HEK293 (cell line): Measurements from ENCODE around the gene HSH2D.

Source experiments
- CTCF ChIA-PET: fragments of 350-600 bp; formaldehyde crosslinking; extraction: SDS; loops from one replicate; lab custom pipeline; 2021; ENCODE audit warnings: antibody characterized with exemption; lab: Yijun Ruan, JAX
- POLR2A ChIA-PET: fragments of 300-600 bp; formaldehyde crosslinking; extraction: SDS; loops from one replicate; lab custom pipeline; 2020; ENCODE audit warnings: antibody characterized with exemption, inconsistent platforms; lab: Yijun Ruan, JAX
- H3K27ac ChIP-seq: fragments of 200-500 bp; sonication (Bioruptor generic); 2 replicates; pipeline ENCODE4 v1.5.1; 2014; ENCODE audit warnings: low read depth, low read length, control low read depth, inconsistent platforms; ENCODE audit errors: extremely low read depth
- H3K36me3 ChIP-seq, 2 experiments: fragments of 200-500 bp in 1 of 2; sonication (Bioruptor generic) in 1 of 2; 1 replicate in 1 of 2; 2 replicates in 1 of 2; pipeline ENCODE4 v1.5.1; 2014 to 2017; ENCODE audit warnings: inconsistent platforms in 2 of 2, low read length in 2 of 2; ENCODE audit not compliant: control insufficient read depth in 2 of 2, insufficient read depth in 1 of 2
- H3K4me1 ChIP-seq: fragments of 200-500 bp; sonication (Bioruptor generic); 2 replicates; pipeline ENCODE4 v1.5.1; 2014; ENCODE audit warnings: mild to moderate bottlenecking, low read length, inconsistent platforms; ENCODE audit not compliant: control insufficient read depth, insufficient read depth
- H3K4me3 ChIP-seq: 2 replicates; pipeline ENCODE4 v1.5.1; 2011; ENCODE audit warnings: low read depth, mild to moderate bottlenecking, control low read depth, low read length, moderate library complexity
- H3K9me3 ChIP-seq: fragments of 200-500 bp; sonication (Bioruptor generic); 2 replicates; pipeline ENCODE4 v1.5.1; 2014; ENCODE audit warnings: low read depth, low read length, inconsistent platforms; ENCODE audit not compliant: control insufficient read depth, insufficient read depth
- GLIS1 ChIP-seq: fragments of 450-650 bp; formaldehyde crosslinking; IDR thresholded peaks from 2 replicates; pipeline ENCODE4 v1.5.1; 2016; ENCODE audit warnings: missing biosample characterization, missing genetic modification characterization
- IKZF3 ChIP-seq: fragments of 450-650 bp; IDR thresholded peaks from 2 replicates; pipeline ENCODE4 v1.5.0; 2018; ENCODE audit warnings: missing biosample characterization, mild to moderate bottlenecking, missing genetic modification characterization, moderate library complexity
- PRDM1 ChIP-seq: fragments of 450-650 bp; formaldehyde crosslinking; IDR thresholded peaks from 2 replicates; pipeline ENCODE4; 2016; ENCODE audit warnings: missing biosample characterization, missing genetic modification characterization
- REPIN1 ChIP-seq: fragments of 450-650 bp; formaldehyde crosslinking; IDR thresholded peaks from 2 replicates; pipeline ENCODE4 v1.5.1; 2017; ENCODE audit warnings: missing biosample characterization, missing genetic modification characterization, low read depth
- SCRT1 ChIP-seq: fragments of 450-650 bp; formaldehyde crosslinking; IDR thresholded peaks from 2 replicates; pipeline ENCODE4 v1.5.1; 2016; ENCODE audit warnings: missing biosample characterization, missing genetic modification characterization, borderline replicate concordance
- SP2 ChIP-seq: fragments of 450-650 bp; formaldehyde crosslinking; IDR thresholded peaks from 2 replicates; pipeline ENCODE4 v1.5.1; 2016; ENCODE audit warnings: missing biosample characterization, missing genetic modification characterization
- SP7 ChIP-seq: fragments of 450-650 bp; formaldehyde crosslinking; IDR thresholded peaks from 2 replicates; pipeline ENCODE4 v1.5.1; 2016; ENCODE audit warnings: missing biosample characterization, missing genetic modification characterization
- WT1 ChIP-seq: fragments of 450-650 bp; formaldehyde crosslinking; IDR thresholded peaks from 2 replicates; pipeline ENCODE4 v1.5.1; 2016; ENCODE audit warnings: missing biosample characterization, missing genetic modification characterization
- ZBTB20 ChIP-seq: fragments of 450-650 bp; formaldehyde crosslinking; IDR thresholded peaks from 2 replicates; pipeline ENCODE4 v1.5.1; 2016; ENCODE audit warnings: missing biosample characterization, missing genetic modification characterization
- ZIC2 ChIP-seq: fragments of 450-650 bp; formaldehyde crosslinking; IDR thresholded peaks from 2 replicates; pipeline ENCODE4 v1.5.1; 2016; ENCODE audit warnings: missing biosample characterization, missing genetic modification characterization
- ZNF16 ChIP-seq: fragments of 450-650 bp; formaldehyde crosslinking; IDR thresholded peaks from 2 replicates; pipeline ENCODE4 v1.5.1; 2016; ENCODE audit warnings: low read depth, missing biosample characterization, missing genetic modification characterization
- ZNF2 ChIP-seq: fragments of 450-650 bp; formaldehyde crosslinking; IDR thresholded peaks from 2 replicates; pipeline ENCODE4 v1.5.1; 2016; ENCODE audit warnings: missing biosample characterization, missing genetic modification characterization
- ZNF221 ChIP-seq: fragments of 450-650 bp; formaldehyde crosslinking; IDR thresholded peaks from 2 replicates; pipeline ENCODE4 v1.5.1; 2017; ENCODE audit warnings: missing biosample characterization, missing genetic modification characterization, borderline replicate concordance
- ZNF292 ChIP-seq: fragments of 450-650 bp; formaldehyde crosslinking; IDR thresholded peaks from 2 replicates; pipeline ENCODE4 v1.5.1; 2016; ENCODE audit warnings: low read depth, missing biosample characterization, missing genetic modification characterization, borderline replicate concordance
- ZNF354C ChIP-seq: fragments of 450-650 bp; formaldehyde crosslinking; IDR thresholded peaks from 2 replicates; pipeline ENCODE4 v1.5.1; 2016; ENCODE audit warnings: missing biosample characterization, missing genetic modification characterization, low read depth, borderline replicate concordance
- ZNF366 ChIP-seq: fragments of 450-650 bp; formaldehyde crosslinking; conservative IDR thresholded peaks from 2 replicates; pipeline ENCODE4 v1.5.1; 2016; ENCODE audit warnings: missing biosample characterization, missing genetic modification characterization
- ZNF530 ChIP-seq: fragments of 450-650 bp; formaldehyde crosslinking; IDR thresholded peaks from 2 replicates; pipeline ENCODE4 v1.5.1; 2016; ENCODE audit warnings: low read depth, missing biosample characterization, missing genetic modification characterization
- ZNF596 ChIP-seq: fragments of 450-650 bp; IDR thresholded peaks from 2 replicates; pipeline ENCODE4 v1.5.0; 2018; ENCODE audit warnings: missing biosample characterization, mild to moderate bottlenecking, missing genetic modification characterization, moderate library complexity
- ZNF600 ChIP-seq: fragments of 450-650 bp; formaldehyde crosslinking; IDR thresholded peaks from 2 replicates; pipeline ENCODE4 v1.5.1; 2016; ENCODE audit warnings: missing biosample characterization, missing genetic modification characterization
- ZNF626 ChIP-seq: fragments of 450-650 bp; sonication (Bioruptor Pico); formaldehyde crosslinking; IDR thresholded peaks from 2 replicates; pipeline ENCODE4 v1.5.1; 2018; ENCODE audit warnings: missing biosample characterization, missing genetic modification characterization, inconsistent platforms
- ZNF658 ChIP-seq: fragments of 450-650 bp; formaldehyde crosslinking; IDR thresholded peaks from 2 replicates; pipeline ENCODE4; 2016; ENCODE audit warnings: missing biosample characterization, missing genetic modification characterization
- TF ChIP-seq, protein P1 (sequence below): fragments of 450-650 bp; formaldehyde crosslinking; IDR thresholded peaks from 2 replicates; pipeline ENCODE4 v1.5.1; 2016; ENCODE audit warnings: missing biosample characterization, missing genetic modification characterization
- TF ChIP-seq, protein P2 (sequence below): fragments of 450-650 bp; formaldehyde crosslinking; IDR thresholded peaks from 2 replicates; pipeline ENCODE4 v1.5.1; 2016; ENCODE audit warnings: missing biosample characterization, missing genetic modification characterization
- TF ChIP-seq, protein P3 (sequence below): fragments of 450-650 bp; formaldehyde crosslinking; IDR thresholded peaks from 2 replicates; pipeline ENCODE4 v1.5.1; 2016; ENCODE audit warnings: missing biosample characterization, missing genetic modification characterization
- TF ChIP-seq, protein P4 (sequence below): fragments of 450-650 bp; formaldehyde crosslinking; IDR thresholded peaks from 2 replicates; pipeline ENCODE4 v1.5.1; 2016; ENCODE audit warnings: missing biosample characterization, missing genetic modification characterization

Gene HSH2D

DNA sequence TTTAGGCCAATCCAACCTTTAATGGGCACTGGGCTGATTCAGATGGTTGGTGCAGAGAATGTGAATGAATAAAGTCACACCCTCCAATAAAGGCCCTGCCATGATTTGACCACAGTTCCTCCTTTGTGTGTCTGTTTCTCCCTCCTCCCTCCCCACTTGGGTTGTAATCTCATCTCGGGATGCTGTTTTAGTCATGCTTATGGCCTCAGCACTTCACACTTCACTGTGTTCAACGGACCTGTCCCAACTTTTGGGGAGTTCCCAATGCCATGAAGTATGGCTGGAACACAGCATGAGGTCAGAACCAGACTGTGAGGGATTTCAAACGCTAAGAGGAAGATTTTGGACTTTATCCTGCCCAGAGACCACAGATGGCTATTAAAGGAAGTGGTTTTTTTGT is 37.4 kb upstream of the HSH2D start:
- H3K27ac ChIP-seq, result no peak overlapping the region
- H3K36me3 ChIP-seq, result peaks cover 9 to 26% of the 10 kb centered on the region in 2 experiments
- H3K9me3 ChIP-seq, result no peaks in the 10 kb centered on the region
- no peak overlapping the region for H3K4me3 ChIP-seq
- TF ChIP-seq ZNF354C (tag by site-specific recombination) (no peak), PRDM1 (no peak), ZNF596 (tag by site-specific recombination) (no peak), ZNF2 (tag by site-specific recombination) (no peak), ZNF16 (no peak), IKZF3 (0 out of 2 replicates have a peak, but pooled peaks have one; percentile 23), ZNF366 (tag by site-specific recombination) (no peak), ZNF658 (tag by site-specific recombination) (no peak), GLIS1 (tag by site-specific recombination) (peak; percentile 38; the same call in 1 of the 2 replicates), WT1 (tag by site-specific recombination) (peak; percentile 77), ZIC2 (tag by site-specific recombination) (peak; percentile 66), SP2 (tag by site-specific recombination) (peak; percentile 43), ZNF626 (no peak), ZNF600 (tag by site-specific recombination) (peak; percentile 69), SCRT1 (tag by site-specific recombination) (no peak), SP7 (tag by site-specific recombination) (peak; percentile 45), ZNF530 (tag by site-specific recombination) (no peak), ZNF221 (tag by site-specific recombination) (no peak)
- TF ChIP-seq, protein P1, sequence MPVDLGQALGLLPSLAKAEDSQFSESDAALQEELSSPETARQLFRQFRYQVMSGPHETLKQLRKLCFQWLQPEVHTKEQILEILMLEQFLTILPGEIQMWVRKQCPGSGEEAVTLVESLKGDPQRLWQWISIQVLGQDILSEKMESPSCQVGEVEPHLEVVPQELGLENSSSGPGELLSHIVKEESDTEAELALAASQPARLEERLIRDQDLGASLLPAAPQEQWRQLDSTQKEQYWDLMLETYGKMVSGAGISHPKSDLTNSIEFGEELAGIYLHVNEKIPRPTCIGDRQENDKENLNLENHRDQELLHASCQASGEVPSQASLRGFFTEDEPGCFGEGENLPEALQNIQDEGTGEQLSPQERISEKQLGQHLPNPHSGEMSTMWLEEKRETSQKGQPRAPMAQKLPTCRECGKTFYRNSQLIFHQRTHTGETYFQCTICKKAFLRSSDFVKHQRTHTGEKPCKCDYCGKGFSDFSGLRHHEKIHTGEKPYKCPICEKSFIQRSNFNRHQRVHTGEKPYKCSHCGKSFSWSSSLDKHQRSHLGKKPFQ (tag by site-specific recombination), result peak; percentile 42; the same call in 1 of the 2 replicates
- TF ChIP-seq, protein P2, sequence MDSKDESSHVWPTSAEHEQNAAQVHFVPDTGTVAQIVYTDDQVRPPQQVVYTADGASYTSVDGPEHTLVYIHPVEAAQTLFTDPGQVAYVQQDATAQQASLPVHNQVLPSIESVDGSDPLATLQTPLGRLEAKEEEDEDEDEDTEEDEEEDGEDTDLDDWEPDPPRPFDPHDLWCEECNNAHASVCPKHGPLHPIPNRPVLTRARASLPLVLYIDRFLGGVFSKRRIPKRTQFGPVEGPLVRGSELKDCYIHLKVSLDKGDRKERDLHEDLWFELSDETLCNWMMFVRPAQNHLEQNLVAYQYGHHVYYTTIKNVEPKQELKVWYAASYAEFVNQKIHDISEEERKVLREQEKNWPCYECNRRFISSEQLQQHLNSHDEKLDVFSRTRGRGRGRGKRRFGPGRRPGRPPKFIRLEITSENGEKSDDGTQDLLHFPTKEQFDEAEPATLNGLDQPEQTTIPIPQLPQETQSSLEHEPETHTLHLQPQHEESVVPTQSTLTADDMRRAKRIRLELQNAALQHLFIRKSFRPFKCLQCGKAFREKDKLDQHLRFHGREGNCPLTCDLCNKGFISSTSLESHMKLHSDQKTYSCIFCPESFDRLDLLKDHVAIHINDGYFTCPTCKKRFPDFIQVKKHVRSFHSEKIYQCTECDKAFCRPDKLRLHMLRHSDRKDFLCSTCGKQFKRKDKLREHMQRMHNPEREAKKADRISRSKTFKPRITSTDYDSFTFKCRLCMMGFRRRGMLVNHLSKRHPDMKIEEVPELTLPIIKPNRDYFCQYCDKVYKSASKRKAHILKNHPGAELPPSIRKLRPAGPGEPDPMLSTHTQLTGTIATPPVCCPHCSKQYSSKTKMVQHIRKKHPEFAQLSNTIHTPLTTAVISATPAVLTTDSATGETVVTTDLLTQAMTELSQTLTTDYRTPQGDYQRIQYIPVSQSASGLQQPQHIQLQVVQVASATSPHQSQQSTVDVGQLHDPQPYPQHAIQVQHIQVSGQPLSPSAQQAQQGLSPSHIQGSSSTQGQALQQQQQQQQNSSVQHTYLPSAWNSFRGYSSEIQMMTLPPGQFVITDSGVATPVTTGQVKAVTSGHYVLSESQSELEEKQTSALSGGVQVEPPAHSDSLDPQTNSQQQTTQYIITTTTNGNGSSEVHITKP (tag by site-specific recombination), result peak; percentile 56; the same call in 1 of the 2 replicates
- CTCF ChIA-PET, result interaction anchor here (0.8 kb wide), 1 partner anchor 80 kb away, joined by 3 read pairs; no protein-coding TSS in a partner anchor
- no peaks in the 10 kb centered on the region for H3K4me1 ChIP-seq
- POLR2A ChIA-PET, result no interaction called here

DNA sequence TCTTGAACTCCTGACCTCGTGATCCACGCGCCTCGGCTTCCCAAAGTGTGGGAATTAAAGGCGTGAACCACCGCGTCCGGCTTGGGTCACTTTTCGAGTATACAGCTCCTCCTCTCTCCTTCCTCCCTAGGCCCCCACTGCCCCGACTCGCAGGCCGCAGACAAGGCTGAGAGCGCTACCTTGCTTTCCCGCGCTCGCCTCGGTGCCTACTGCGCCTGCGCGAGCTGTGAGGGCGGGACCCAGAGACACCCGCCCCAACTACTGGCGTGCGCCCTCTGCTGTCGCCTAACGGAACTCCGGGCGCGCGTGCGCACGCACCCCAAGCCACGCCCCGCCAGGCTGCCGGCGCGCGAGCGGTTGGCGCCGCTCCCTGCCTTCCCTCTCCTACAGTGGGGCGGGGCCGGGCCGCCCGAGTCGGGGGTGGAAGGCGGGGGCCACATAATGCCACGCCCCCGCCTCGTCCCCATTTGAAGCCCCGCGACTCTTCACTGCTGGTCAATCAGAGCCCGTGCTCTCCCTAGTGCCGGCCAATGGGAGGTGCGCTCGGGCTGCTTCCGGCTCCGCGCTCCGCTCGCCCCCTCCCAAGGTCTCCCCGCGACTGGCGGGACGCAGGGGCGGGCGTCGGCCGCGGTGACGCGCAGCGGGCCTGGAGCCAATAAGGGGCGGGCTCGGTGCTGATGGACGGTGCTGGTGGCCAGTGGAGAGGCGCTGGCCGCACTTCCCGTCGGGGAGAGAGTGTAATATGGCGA is 32.2 kb upstream of the HSH2D start, which contains the start of gene RAB8A:
Gene RAB8A (plus strand): TSS at position 730 of the 749 bp plus-strand sequence. CDS start 13 bp downstream, at position 743.
- CTCF ChIA-PET, result interaction anchor here (0.5 to 2.0 kb wide), 19 partner anchors 9 to 969 kb away, joined by 3 to 13 read pairs (median 4); partner anchors contain the start of genes AP1M1 and TPM4
- POLR2A ChIA-PET, result interaction anchor here (1.1 to 2.1 kb wide), 5 partner anchors 13 to 74 kb away, joined by 3 to 20 read pairs (median 5); partner anchors contain the start of genes FAM32A and TPM4
- H3K9me3 ChIP-seq, result no peaks in the 10 kb centered on the region
- H3K4me1 ChIP-seq, result peaks cover 4% of the 10 kb centered on the region; the same call in 1 of the 2 replicates
- peak within 1 kb of the TSS; percentile 98 for H3K4me3 ChIP-seq
- H3K27ac ChIP-seq, result peak within 1 kb of the TSS; percentile 59; the same call in 1 of the 2 replicates
- peaks cover 0 to 20% of the 10 kb centered on the region in 2 experiments; a peak in 2 of 3 replicates for H3K36me3 ChIP-seq
- TF ChIP-seq, protein P3, sequence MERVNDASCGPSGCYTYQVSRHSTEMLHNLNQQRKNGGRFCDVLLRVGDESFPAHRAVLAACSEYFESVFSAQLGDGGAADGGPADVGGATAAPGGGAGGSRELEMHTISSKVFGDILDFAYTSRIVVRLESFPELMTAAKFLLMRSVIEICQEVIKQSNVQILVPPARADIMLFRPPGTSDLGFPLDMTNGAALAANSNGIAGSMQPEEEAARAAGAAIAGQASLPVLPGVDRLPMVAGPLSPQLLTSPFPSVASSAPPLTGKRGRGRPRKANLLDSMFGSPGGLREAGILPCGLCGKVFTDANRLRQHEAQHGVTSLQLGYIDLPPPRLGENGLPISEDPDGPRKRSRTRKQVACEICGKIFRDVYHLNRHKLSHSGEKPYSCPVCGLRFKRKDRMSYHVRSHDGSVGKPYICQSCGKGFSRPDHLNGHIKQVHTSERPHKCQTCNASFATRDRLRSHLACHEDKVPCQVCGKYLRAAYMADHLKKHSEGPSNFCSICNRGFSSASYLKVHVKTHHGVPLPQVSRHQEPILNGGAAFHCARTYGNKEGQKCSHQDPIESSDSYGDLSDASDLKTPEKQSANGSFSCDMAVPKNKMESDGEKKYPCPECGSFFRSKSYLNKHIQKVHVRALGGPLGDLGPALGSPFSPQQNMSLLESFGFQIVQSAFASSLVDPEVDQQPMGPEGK (tag by site-specific recombination), result peak; percentile 100
- TF ChIP-seq ZIC2 (tag by site-specific recombination) (peak; percentile 50; the same call in 1 of the 2 replicates), ZBTB20 (tag by site-specific recombination) (peak; percentile 40; the same call in 1 of the 2 replicates), REPIN1 (tag by site-specific recombination) (peak; percentile 27; the same call in 1 of the 2 replicates), ZNF292 (tag by site-specific recombination) (no peak)
- TF ChIP-seq, protein P4, sequence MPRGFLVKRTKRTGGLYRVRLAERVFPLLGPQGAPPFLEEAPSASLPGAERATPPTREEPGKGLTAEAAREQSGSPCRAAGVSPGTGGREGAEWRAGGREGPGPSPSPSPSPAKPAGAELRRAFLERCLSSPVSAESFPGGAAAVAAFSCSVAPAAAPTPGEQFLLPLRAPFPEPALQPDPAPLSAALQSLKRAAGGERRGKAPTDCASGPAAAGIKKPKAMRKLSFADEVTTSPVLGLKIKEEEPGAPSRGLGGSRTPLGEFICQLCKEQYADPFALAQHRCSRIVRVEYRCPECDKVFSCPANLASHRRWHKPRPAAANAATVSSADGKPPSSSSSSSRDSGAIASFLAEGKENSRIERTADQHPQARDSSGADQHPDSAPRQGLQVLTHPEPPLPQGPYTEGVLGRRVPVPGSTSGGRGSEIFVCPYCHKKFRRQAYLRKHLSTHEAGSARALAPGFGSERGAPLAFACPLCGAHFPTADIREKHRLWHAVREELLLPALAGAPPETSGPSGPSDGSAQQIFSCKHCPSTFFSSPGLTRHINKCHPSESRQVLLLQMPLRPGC (tag by site-specific recombination), result peak; percentile 70; the same call in 1 of the 2 replicates
